GM04503 (cell line): ENCODE data around the gene IQSEC3.

Experiments used
- DNase-seq: peaks from one replicate; pipeline ENCODE4 v3.0.0-alpha.2; 2012; ENCODE audit warnings: low read depth

The IQSEC3 gene

GRCh38 chr12:197911-198695, 131.5 kb downstream of the IQSEC3 start:
- no peak for DNase-seq

GRCh38 chr12:198705-199104, 132.1 kb downstream of the IQSEC3 start:
- no peak for DNase-seq

DNA sequence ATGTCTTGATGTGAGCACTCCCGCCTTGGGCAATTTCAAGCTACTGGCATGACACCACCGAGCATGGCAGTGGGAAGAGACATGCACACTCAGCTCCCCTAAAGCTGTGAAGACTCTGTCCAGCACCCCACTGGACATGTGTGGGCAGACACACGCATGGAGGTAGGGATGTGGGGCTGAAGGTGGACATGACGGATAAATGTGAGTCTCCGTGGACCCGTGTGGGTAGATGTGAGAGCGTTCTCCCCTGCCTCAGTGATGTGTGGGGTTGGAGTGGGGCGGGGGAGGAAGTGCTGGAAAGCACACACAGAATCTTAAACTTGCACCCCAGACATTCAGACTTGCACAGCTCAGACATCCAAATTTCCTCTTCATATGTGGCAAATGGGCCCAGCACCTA, 134.8 kb downstream of the IQSEC3 start:
- no peak for DNase-seq

- DNase-seq, result no peak
Measured at GRCh38 chr12:202081-202731, 135.6 kb downstream of the IQSEC3 start.

DNA sequence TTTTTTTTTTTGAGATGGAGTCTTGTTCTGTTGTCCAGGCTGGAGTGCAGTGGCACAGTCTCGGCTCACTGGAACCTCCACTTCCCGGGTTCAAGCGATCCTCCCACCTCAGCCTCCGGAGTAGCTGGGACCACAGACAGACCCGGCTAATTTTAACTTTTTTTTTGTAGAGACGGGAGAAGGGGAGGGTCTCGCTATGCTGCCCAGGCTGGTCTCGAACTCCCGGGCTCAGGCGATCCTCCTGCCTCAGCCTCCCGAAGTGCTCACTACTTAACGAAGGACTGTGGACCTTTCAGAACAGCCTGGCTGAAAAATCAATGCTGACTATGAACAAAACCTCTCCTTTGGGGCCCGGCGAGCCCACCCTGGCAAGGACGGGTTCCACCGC, 136.5 kb downstream of the IQSEC3 start:
- no peak for DNase-seq

GRCh38 chr12:203462-204260, 137.1 kb downstream of the IQSEC3 start:
- no peak for DNase-seq

GRCh38 chr12:204261-204678, 137.7 kb downstream of the IQSEC3 start:
- DNase-seq, result no peak

- DNase-seq, result no peak
Measured at GRCh38 chr12:205026-205425, 138.5 kb downstream of the IQSEC3 start.

GRCh38 chr12:206746-207440, 140.3 kb downstream of the IQSEC3 start:
- no peak for DNase-seq

DNA sequence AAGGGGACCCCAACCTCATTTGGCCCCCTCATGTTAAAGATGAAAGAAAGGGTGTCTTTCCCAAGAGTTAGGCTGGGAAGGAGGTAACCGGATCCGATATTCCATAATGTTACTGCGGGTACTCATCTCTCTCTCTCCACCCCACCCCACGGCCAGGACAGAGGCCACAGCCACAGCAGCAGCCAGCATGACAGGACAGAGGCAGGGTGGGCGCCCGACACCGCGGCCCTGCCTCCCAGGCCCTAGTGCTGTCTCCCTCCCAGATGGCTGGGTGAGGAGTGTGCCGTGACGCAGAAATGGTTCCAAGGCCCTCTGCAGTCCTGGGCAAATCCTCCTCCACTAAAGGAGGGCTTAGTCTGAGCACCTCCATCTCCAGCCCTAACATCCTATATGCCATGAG, 141.2 kb downstream of the IQSEC3 start:
- DNase-seq, result no peak

DNA sequence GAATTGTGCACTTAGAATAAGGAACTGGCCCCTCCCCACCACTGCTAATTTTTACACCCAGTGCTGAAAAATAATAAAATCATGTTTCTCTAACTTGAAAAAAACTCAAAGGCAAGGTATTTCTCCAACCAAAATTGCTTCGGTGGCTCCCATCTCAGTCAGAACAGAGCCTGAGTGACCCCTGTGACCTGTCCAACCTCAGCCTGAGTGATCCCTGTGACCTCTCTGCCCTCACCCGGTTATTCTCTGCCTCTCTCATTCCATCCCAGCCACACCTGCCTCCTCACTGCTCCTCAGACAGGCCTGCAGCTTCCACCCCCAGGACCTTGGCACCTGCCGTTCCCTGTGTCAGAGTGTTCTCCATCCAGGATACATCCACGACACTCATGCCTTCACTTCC, 142.2 kb downstream of the IQSEC3 start:
- DNase-seq, result no peak

- DNase-seq, result no peak
Measured at GRCh38 chr12:209246-209645, 142.7 kb downstream of the IQSEC3 start.

DNA sequence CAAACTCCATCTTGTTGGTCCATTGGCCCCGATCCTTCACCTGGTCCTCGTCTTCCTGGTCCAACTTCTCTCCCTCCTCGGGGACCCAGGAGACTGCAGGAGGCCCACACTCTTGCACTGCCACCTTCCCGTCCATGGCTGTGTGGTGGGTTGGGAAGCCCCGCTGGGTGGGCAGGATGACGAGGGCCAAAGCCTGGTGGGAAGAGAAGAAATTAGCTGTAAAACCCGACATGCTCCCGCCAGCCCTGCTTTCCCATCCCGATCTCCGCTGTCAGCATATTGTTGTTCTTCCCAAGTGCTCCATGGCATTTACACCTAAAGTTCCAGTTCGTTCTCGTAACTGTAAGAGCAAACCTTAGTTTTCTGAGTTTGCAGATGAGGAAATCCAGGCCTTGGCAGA, 143.3 kb downstream of the IQSEC3 start:
- no peak for DNase-seq

GRCh38 chr12:210277-211141, 143.9 kb downstream of the IQSEC3 start:
- no peak for DNase-seq

DNA sequence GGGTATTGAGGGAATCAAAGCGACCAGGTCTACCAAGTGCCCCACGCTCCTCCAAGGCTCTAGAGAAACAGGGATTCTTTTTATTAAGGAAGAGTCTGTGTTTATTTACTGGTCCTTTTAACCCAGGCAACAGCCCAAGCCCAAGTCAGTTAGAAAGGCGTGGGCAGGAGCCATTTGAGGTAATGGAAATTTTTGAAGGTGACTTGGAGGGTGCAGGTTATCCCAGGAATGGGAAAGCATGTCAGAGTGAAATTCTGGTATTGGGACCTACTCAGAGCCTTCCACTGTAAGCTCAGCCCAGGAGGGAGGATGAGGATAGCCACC, 144.5 kb downstream of the IQSEC3 start:
- no peak for DNase-seq

DNA sequence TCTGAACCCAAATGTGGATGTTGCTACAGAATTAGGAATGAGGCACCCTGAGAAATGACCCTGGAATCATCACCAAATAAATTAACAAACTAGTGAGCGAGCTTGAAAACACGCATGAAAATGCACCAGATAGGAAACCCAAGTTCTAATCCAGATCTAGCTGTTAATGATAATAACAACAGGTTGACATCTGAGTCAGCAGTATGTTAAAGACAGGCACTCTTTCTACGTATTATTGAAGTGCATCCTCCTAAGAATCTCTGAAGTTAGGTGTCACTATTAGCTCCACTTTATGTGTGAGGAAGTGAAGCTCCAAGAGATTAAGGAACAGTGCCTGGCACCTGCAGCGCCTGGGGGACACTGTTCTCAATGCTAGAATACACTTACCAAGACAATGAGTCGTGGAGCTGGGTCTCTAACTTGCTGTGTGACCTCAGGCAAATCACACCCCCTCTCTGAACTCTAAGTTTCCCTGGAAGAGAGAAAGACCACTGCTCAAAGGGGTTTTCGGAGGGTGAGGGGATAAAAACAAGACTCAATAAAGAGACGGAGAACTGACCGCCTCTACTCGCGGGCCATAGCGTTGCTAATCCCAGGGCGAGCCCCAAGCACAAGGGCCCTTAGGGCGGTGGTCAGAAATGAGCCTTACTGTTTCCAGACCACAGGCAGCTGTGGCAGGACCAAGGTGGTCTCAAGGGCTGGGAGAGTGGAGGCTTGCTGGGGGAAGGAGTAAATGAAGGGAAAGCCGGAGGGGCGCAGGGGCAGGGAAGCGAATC, 145.3 kb downstream of the IQSEC3 start:
- no peak for DNase-seq

DNA sequence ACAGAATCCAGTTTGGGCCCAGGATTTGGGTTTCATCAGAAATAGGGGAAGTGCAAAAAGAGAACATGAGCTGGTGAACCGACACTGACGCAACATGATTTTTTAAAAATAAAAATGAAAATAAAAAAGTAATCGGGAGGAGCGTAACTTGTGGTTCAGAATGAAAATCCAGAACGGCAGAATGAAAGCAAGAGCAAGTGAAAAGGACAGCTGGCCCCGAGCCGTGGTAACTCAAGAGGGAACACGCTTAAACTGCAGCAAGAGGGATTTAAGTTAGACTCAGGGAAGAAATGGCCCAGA, 145.8 kb downstream of the IQSEC3 start:
- no peak for DNase-seq

- no peak for DNase-seq
Measured at GRCh38 chr12:212715-213526, 146.4 kb downstream of the IQSEC3 start.

DNA sequence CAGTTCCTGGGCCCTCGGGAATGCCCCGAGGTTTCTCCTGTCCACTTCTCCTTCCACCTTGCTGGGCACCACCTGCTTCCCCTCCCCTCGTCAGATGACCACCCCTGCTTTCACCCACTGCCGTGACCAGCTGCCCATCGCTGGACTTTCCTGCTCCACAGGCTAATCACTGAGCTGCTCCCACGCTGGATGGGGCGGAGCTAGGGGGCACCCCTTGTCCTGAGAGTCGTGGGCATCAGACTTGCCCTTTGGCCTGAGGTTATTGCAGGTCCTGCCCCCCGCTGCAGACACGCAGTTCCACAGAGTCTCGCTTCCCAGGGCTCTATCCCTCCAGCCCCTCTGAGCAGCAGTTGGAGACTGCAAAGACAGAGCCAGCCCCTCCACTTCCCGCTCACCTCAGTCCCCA, 147.0 kb downstream of the IQSEC3 start:
- no peak for DNase-seq
